Smooth muscle cell of the brain vasculature (primary cell): Measurements from ENCODE around the gene HEPN1.

Experiments used
- DNase-seq: peaks from one replicate; pipeline ENCODE4 v3.0.0-alpha.2; 2012; ENCODE audit warnings: low read depth, low spot score

Gene HEPN1

DNA sequence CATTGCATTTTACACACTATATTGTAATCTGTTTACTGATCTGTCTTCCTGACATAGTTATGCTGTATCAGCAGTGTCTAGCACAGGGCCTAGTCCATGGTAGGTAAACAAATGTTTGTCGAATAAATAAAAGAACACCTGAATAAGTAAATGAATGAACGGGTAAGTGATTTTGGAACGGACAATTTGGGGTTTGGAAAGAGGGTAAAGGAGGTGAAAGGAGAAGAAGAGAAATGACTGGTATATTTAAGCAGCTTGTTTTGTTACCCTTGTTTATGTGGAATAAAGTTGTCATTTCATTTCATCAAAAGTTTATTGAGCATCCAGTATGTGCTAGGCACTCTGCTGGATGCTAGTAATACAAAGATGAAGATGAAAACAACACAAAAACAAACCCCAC is at the start of gene HEPN1:
Gene HEPN1 (plus strand): TSS at position 301 of the 400 bp plus-strand sequence.
- DNase-seq, result no peak

DNA sequence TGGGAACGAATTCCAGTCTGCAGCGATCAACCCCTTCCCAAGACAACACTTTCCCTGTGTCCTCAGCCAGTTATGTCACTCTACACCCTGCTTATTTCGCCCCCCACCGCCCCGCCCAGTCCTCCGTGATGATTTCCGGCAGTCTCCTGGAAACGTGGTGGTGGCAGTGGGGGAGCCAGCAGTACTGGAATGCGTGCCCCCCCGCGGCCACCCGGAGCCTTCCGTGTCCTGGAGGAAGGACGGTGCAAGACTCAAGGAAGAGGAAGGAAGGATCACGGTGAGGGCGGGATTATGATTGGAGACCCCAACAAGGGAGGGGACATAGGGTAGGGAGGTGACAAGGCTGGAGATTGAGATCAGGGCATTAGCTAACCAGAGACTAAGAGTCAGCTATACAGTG is 49.7 kb upstream of the HEPN1 start:
- no peak for DNase-seq

DNA sequence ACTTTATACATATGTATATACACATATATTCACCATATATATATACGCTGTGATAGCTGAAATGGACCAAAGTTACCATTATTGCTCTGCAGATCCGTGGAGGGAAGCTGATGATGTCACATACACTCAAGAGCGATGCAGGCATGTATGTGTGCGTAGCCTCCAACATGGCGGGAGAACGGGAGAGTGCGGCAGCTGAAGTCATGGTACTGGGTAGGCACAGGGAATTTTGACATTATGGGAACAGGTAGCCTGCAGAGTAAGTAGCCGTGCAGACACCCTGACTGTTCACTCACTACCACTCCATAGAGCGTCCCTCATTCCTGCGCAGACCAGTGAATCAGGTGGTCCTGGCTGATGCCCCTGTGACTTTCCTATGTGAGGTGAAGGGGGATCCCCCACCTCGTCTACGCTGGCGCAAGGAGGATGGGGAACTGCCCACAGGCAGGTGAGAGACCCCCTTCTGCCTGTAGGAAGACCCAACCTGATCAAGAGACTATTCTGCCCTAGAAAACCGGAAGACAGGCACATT is 49.1 kb upstream of the HEPN1 start:
- no peak for DNase-seq

GRCh38 chr11:124870430-124870829 is 48.6 kb upstream of the HEPN1 start:
- DNase-seq, result no peak

DNA sequence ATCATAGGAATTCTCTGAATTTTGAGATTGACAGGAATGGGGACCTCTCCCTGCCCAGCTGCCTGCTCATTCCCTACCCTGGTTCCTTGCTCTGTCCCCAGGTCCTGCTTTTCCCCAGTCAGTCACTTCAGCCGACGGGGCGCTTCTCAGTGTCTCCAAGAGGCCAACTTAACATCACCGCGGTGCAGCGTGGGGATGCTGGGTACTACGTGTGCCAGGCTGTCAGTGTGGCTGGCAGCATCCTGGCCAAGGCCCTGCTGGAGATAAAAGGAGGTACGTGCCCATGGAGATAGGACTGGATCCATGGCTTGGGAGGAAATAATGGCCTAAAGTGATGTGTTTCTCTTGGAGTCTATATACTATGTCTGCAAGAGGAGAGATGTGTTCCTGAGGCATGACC is 46.8 kb upstream of the HEPN1 start:
- DNase-seq, result no peak

- no peak for DNase-seq
These were observed 46.3 kb upstream of the HEPN1 start for GRCh38 chr11:124872741-124873140.

DNA sequence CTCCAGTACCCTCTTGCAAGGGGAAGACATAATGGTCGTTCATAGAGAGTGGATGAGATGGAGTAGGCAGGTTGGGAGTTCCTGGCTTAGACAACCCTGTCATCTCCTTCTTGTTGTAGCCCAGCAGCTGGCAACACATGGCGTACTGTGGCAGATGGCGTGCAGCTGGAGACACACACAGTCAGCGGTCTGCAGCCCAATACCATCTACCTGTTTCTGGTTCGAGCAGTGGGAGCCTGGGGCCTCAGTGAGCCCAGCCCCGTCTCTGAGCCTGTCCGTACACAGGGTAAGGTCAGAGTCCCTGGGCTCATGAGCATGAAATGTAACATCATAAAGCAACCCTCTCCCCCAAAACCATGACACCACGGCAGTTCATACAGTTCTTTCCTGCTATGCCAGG is 45.1 kb upstream of the HEPN1 start:
- DNase-seq, result no peak

- no peak for DNase-seq
These were observed 44.3 kb upstream of the HEPN1 start for GRCh38 chr11:124874571-124875255.

DNA sequence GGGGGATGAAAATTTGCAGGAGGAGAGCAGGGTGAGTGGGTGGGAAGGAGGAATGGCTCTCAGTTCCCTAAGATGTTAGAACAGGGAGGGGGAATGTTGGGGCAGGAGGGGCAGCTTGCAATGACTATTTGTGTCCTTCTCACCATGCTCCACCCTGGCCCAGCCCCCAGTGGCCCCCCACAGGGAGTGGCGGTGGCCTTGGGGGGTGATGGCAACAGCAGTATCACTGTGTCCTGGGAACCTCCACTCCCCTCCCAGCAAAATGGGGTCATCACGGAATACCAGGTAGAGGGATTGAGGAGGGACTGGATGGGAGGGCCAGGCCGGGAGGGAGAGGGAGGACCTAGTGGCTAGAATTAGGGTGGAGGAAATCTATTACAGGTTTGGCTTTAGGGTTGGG is 43.6 kb upstream of the HEPN1 start:
- DNase-seq, result no peak

- peak; percentile 94 for DNase-seq
These were observed 42.9 kb upstream of the HEPN1 start for GRCh38 chr11:124875943-124876817.

GRCh38 chr11:124876818-124877630 is 42.0 kb upstream of the HEPN1 start:
- no peak for DNase-seq

DNA sequence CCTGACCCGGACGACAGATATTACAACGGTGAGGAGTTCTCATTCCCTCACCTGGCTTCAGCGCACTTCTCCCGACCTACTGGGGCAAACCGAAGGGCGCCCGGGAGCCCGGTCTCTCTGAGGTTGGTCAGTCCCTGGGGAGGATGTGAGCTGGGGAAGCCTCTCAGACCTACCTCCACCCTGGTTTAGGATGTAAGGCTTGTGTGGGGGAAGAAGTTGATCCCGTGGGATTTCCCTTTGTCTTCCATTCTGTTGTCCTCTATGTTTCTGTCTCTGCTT is 41.5 kb upstream of the HEPN1 start:
- no peak for DNase-seq

- DNase-seq, result no peak
These were observed 40.9 kb upstream of the HEPN1 start for GRCh38 chr11:124877910-124878758.

GRCh38 chr11:124878759-124879492 is 40.1 kb upstream of the HEPN1 start:
- DNase-seq, result no peak

DNA sequence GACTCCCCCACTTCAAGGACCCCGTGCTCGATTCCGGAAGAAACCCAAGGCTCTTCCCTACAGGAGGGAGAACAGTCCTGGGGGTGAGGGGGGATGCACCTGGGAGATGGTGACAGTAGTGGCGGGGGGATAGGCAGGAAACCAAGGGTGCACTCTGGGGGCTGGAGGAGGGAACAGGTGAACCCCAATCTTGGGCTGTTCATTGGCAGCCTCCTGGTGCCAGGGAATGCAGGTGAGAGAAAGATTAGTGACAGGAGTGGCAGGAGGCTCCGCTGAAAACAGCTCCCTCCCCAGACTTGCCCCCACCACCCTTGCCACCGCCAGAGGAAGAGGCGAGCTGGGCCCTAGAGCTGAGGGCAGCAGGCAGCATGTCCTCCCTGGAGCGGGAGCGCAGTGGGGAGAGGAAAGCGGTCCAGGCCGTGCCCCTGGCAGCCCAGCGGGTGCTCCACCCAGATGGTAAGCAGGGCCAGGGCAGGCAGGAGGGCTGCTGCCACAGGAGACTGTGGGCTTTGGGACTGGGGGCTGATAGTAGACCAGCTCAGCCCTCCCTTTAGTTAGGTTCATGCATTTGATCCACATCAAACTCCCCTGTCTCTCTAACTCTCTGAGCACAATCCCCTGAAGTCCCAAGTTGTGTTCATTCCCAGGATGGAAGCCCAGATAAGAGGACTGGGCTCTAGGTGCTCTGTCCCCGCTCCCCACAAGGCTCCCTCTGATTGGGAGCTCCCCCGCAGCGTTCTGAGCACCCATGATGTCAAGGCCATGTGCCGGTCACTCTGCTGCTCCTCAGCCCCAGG is 39.4 kb upstream of the HEPN1 start:
- DNase-seq, result no peak

- DNase-seq, result no peak
These were observed 38.8 kb upstream of the HEPN1 start for GRCh38 chr11:124880290-124880611.

GRCh38 chr11:124880958-124881357 is 38.1 kb upstream of the HEPN1 start:
- DNase-seq, result no peak

GRCh38 chr11:124882339-124883071 is 36.5 kb upstream of the HEPN1 start:
- no peak for DNase-seq

DNA sequence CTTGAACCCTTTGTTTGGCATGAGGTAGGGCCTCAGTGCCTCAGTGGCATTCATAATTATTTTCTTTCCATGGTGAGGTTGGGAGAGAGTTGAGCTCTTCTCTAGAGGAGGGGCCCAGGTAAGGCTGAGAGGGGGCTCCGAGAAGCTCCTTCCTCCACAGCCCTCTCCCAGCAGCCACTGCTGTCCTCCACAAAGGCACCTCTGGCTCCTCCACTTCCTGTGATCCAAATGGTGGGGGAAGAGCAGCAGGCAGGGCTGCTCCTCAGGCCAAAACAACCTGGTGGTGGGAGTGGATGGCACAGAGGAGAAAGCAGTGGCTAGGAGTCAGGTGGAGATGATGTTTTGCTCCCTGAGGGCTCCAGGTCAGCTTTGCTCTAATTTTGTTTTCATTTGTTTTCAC is 34.7 kb upstream of the HEPN1 start:
- no peak for DNase-seq
